MM.1S (cell line): ENCODE measurements around the gene MVP.

Experiments
- DNase-seq: peaks from one replicate; pipeline ENCODE4 v3.0.0-alpha.2; 2015
- H2AFZ ChIP-seq: fragments of 300-600 bp; sonication (generic); 2 replicates; pipeline ENCODE4 v1.6.0; 2016; ENCODE audit warnings: antibody characterized with exemption, low read length
- H3F3A ChIP-seq: fragments of 300-600 bp; sonication (generic); 2 replicates; pipeline ENCODE4 v1.6.1; 2016; ENCODE audit warnings: mild to moderate bottlenecking, antibody characterized with exemption, low read length, moderate library complexity, mixed read lengths; ENCODE audit not compliant: insufficient read depth
- H3K27ac ChIP-seq: fragments of 300-600 bp; sonication (generic); 2 replicates; pipeline ENCODE4 v1.5.1; 2016; ENCODE audit warnings: mild to moderate bottlenecking, low read length
- H3K27me3 ChIP-seq: fragments of 300-600 bp; sonication (generic); replicated peaks from 2 replicates; pipeline ENCODE4 v1.6.0; 2016; ENCODE audit warnings: low read length; ENCODE audit not compliant: insufficient read depth
- H3K36me3 ChIP-seq: fragments of 300-600 bp; sonication (generic); replicated peaks from 2 replicates; pipeline ENCODE4 v1.6.1; 2016; ENCODE audit warnings: mild to moderate bottlenecking, low read length, mixed read lengths; ENCODE audit not compliant: insufficient read depth
- H3K4me1 ChIP-seq: fragments of 300-600 bp; sonication (generic); 2 replicates; pipeline ENCODE4 v1.6.1; 2016; ENCODE audit warnings: low read length, mixed read lengths
- H3K4me2 ChIP-seq: fragments of 300-600 bp; sonication (generic); 2 replicates; pipeline ENCODE4 v1.6.0; 2016; ENCODE audit warnings: low read depth, low read length
- H3K4me3 ChIP-seq: fragments of 300-600 bp; sonication (generic); 2 replicates; pipeline ENCODE4 v1.5.1; 2016; ENCODE audit warnings: low read length, mixed read lengths
- H3K79me2 ChIP-seq: fragments of 300-600 bp; sonication (generic); 2 replicates; pipeline ENCODE4 v1.6.1; 2016; ENCODE audit warnings: mixed run types, low read length, mixed read lengths
- H3K9ac ChIP-seq: fragments of 300-600 bp; sonication (generic); 2 replicates; pipeline ENCODE4 v1.6.1; 2016; ENCODE audit warnings: low read length, mixed read lengths
- H3K9me2 ChIP-seq: fragments of 300-600 bp; sonication (generic); replicated peaks from 2 replicates; pipeline ENCODE4 v1.6.1; 2016; ENCODE audit warnings: mild to moderate bottlenecking, low read length, mixed read lengths; ENCODE audit not compliant: insufficient read depth
- H3K9me3 ChIP-seq: fragments of 300-600 bp; sonication (generic); replicated peaks from 2 replicates; pipeline ENCODE4 v1.6.1; 2016; ENCODE audit warnings: mild to moderate bottlenecking, low read length, mixed read lengths; ENCODE audit not compliant: insufficient read depth
- H4K20me1 ChIP-seq: fragments of 300-600 bp; sonication (generic); 2 replicates; pipeline ENCODE4 v1.6.1; 2016; ENCODE audit warnings: mild to moderate bottlenecking, low read length, moderate library complexity, mixed read lengths; ENCODE audit not compliant: insufficient read depth
- CTCF ChIP-seq: fragments of 300-600 bp; sonication (generic); IDR thresholded peaks from 2 replicates; pipeline ENCODE4 v1.5.1; 2016; ENCODE audit warnings: antibody characterized with exemption, low read length, mixed read lengths
- EZH2 ChIP-seq: fragments of 300-600 bp; sonication (generic); optimal IDR thresholded peaks from 2 replicates; pipeline ENCODE3; 2017; ENCODE audit warnings: low read depth, mild to moderate bottlenecking, antibody characterized with exemption, low read length, mixed read lengths
- EZH2phosphoT487 ChIP-seq: fragments of 300-600 bp; sonication (generic); IDR thresholded peaks from 2 replicates; pipeline ENCODE4 v1.6.1; 2018; ENCODE audit warnings: antibody characterized with exemption, low read length

The MVP gene

DNA sequence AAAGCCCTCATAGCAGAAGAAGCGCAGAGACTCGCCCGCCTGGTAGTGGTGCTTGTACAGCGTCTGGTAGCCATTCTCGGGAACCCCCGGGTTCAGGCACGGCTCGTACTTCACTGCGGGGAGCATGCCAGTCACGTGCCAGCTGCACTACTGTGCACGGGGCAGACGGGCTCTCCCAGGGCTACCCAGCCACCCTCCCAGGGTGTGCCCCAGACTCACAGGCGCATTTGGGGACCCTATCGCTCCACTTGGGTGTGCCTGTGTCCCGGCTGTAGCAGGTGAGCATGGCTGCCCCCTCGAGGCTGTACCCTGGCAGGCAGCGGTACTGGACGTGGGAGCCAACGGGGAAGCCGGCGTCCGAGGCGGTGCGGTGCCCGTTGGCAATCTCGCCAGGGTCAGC is 53.1 kb downstream of the MVP start:
- H3K9me2 ChIP-seq: no peaks in the 10 kb centered on the region
- DNase-seq: no peak
- H3F3A ChIP-seq: peaks cover 3% of the 10 kb centered on the region; the same call in 1 of the 2 replicates
- no peaks in the 10 kb centered on the region for H3K9me3 ChIP-seq
- H4K20me1 ChIP-seq: no peaks in the 10 kb centered on the region
- no peaks in the 10 kb centered on the region for H3K36me3 ChIP-seq
- no peak overlapping the region for H3K9ac ChIP-seq
- no peaks in the 10 kb centered on the region for H3K4me1 ChIP-seq
- no peak overlapping the region for H2AFZ ChIP-seq
- H3K4me2 ChIP-seq: no peak overlapping the region
- no peak overlapping the region for H3K27ac ChIP-seq
- H3K79me2 ChIP-seq: no peaks in the 10 kb centered on the region
- peaks cover 40% of the 10 kb centered on the region for H3K27me3 ChIP-seq
- no peak overlapping the region for H3K4me3 ChIP-seq
- TF ChIP-seq EZH2 (no peak), EZH2phosphoT487 (no peak), CTCF (no peak)

- peaks cover 41% of the 10 kb centered on the region for H3K27me3 ChIP-seq
- no peaks in the 10 kb centered on the region for H3K36me3 ChIP-seq
- no peaks in the 10 kb centered on the region for H3K79me2 ChIP-seq
- no peak overlapping the region for H3K4me2 ChIP-seq
- peaks cover 3% of the 10 kb centered on the region; the same call in 1 of the 2 replicates for H3F3A ChIP-seq
- H3K27ac ChIP-seq: no peak overlapping the region
- no peak overlapping the region for H3K9ac ChIP-seq
- H3K9me3 ChIP-seq: no peaks in the 10 kb centered on the region
- H3K9me2 ChIP-seq: no peaks in the 10 kb centered on the region
- DNase-seq: no peak
- H2AFZ ChIP-seq: no peak overlapping the region
- H3K4me1 ChIP-seq: no peaks in the 10 kb centered on the region
- TF ChIP-seq EZH2phosphoT487 (no peak), EZH2 (no peak), CTCF (no peak)
- no peak overlapping the region for H3K4me3 ChIP-seq
- no peaks in the 10 kb centered on the region for H4K20me1 ChIP-seq
Measured at GRCh38 chr16:29875206-29875605, 54.9 kb downstream of the MVP start.

- Histone ChIP-seq H3K36me3 (no peaks in the 10 kb centered on the region), H3K79me2 (no peaks in the 10 kb centered on the region), H3K4me1 (no peaks in the 10 kb centered on the region), H3K4me2 (no peak overlapping the region), H3K27me3 (peaks cover 44% of the 10 kb centered on the region), H3K9ac (no peak overlapping the region), H2AFZ (no peak overlapping the region), H3K4me3 (no peak overlapping the region), H3K9me2 (no peaks in the 10 kb centered on the region), H3K27ac (no peak overlapping the region), H3F3A (peaks cover 3% of the 10 kb centered on the region; the same call in 1 of the 2 replicates), H4K20me1 (no peaks in the 10 kb centered on the region), H3K9me3 (no peaks in the 10 kb centered on the region)
- no peak for DNase-seq
- no peak for TF ChIP-seq EZH2
- no peak for TF ChIP-seq CTCF
- TF ChIP-seq EZH2phosphoT487: no peak
Measured at GRCh38 chr16:29876217-29876593, 55.9 kb downstream of the MVP start.
